GM12891 (cell line): ENCODE measurements around the gene OGFRL1.

ENCODE experiments used
- DNase-seq: peaks from one replicate; pipeline ENCODE4 v3.0.0; 2011; ENCODE audit warnings: low spot score; ENCODE audit not compliant: insufficient read length
- FAIRE-seq: peaks from 2 replicates; lab custom pipeline; 2011; peaks lifted over from hg19 to GRCh38; lab: Jason Lieb, UNC
- PAX5 ChIP-seq: IDR thresholded peaks from 2 replicates; pipeline ENCODE4 v1.6.1; 2011; ENCODE audit warnings: low read length, moderate library complexity, mild to moderate bottlenecking; ENCODE audit not compliant: insufficient read depth, severe bottlenecking
- POLR2A ChIP-seq: IDR thresholded peaks from 2 replicates; pipeline ENCODE4 v1.6.1; 2011; ENCODE audit warnings: low read depth, low read length, control low read depth
- POLR2AphosphoS5 ChIP-seq: IDR thresholded peaks from 2 replicates; pipeline ENCODE4 v1.6.1; 2011; ENCODE audit warnings: low read depth, low read length, control low read depth
- POU2F2 ChIP-seq: IDR thresholded peaks from 2 replicates; pipeline ENCODE4 v1.6.1; 2011; ENCODE audit warnings: low read depth, mild to moderate bottlenecking, control low read depth, low read length, moderate library complexity
- SPI1 ChIP-seq: IDR thresholded peaks from 2 replicates; pipeline ENCODE4 v1.6.1; 2011; ENCODE audit warnings: low read depth, low read length, control low read depth
- TAF1 ChIP-seq: IDR thresholded peaks from 2 replicates; pipeline ENCODE4 v1.6.1; 2011; ENCODE audit warnings: low read depth, low read length, control low read depth

The OGFRL1 gene

GRCh38 chr6:71284785-71285184, 3.8 kb upstream of the OGFRL1 start:
- TF ChIP-seq POLR2A: no peak
- no peak for TF ChIP-seq TAF1
- TF ChIP-seq POLR2AphosphoS5: no peak
- no peak for TF ChIP-seq POU2F2
- no peak for TF ChIP-seq SPI1
- no peak for TF ChIP-seq PAX5
- DNase-seq (no peak), FAIRE-seq (no peak)

GRCh38 chr6:71287038-71287437, 1.6 kb upstream of the OGFRL1 start:
- DNase-seq: no peak
- FAIRE-seq: no peak

GRCh38 chr6:71287926-71288227, 734 bp upstream of the OGFRL1 start:
- DNase-seq (no peak), FAIRE-seq (no peak)
- TF ChIP-seq TAF1: no peak
- no peak for TF ChIP-seq PAX5
- no peak for TF ChIP-seq SPI1
- no peak for TF ChIP-seq POLR2A
- TF ChIP-seq POLR2AphosphoS5: no peak
- no peak for TF ChIP-seq POU2F2

More at GRCh38 chr6:71287038-71287437, 1.6 kb upstream of the OGFRL1 start:
- TF ChIP-seq TAF1 (no peak), POLR2A (no peak), POLR2AphosphoS5 (no peak), PAX5 (no peak), POU2F2 (no peak), SPI1 (no peak)

- peak; percentile 26 for FAIRE-seq
- TF ChIP-seq SPI1 (no peak), PAX5 (no peak), POLR2A (no peak), TAF1 (no peak), POLR2AphosphoS5 (no peak), POU2F2 (no peak)
- DNase-seq: no peak
Observed at GRCh38 chr6:71289039-71289801, 609 bp downstream of the OGFRL1 start.

- FAIRE-seq (no peak), DNase-seq (no peak)
- TF ChIP-seq PAX5: no peak
- TF ChIP-seq POU2F2: no peak
- TF ChIP-seq POLR2A: no peak
- no peak for TF ChIP-seq POLR2AphosphoS5
- no peak for TF ChIP-seq TAF1
- TF ChIP-seq SPI1: no peak
Observed at GRCh38 chr6:71289802-71290175, 1.2 kb downstream of the OGFRL1 start.

- FAIRE-seq (no peak), DNase-seq (no peak)
- TF ChIP-seq TAF1: no peak
- TF ChIP-seq SPI1: no peak
- no peak for TF ChIP-seq POLR2AphosphoS5
- TF ChIP-seq POU2F2: no peak
- no peak for TF ChIP-seq PAX5
Observed at GRCh38 chr6:71290611-71291010, 2.0 kb downstream of the OGFRL1 start.

GRCh38 chr6:71292001-71292400, 3.4 kb downstream of the OGFRL1 start:
- no peak for FAIRE-seq

GRCh38 chr6:71294121-71294523, 5.5 kb downstream of the OGFRL1 start:
- no peak for FAIRE-seq
- no peak for TF ChIP-seq PAX5
- TF ChIP-seq SPI1: no peak
- TF ChIP-seq POLR2AphosphoS5: no peak
- TF ChIP-seq POLR2A: no peak
- no peak for TF ChIP-seq TAF1
- TF ChIP-seq POU2F2: no peak

More at GRCh38 chr6:71292001-71292400, 3.4 kb downstream of the OGFRL1 start:
- DNase-seq: no peak
- TF ChIP-seq SPI1 (no peak), POU2F2 (no peak), TAF1 (no peak), POLR2AphosphoS5 (no peak), POLR2A (no peak), PAX5 (no peak)

GRCh38 chr6:71298459-71298858, 9.8 kb downstream of the OGFRL1 start:
- FAIRE-seq (no peak), DNase-seq (no peak)
- no peak for TF ChIP-seq TAF1

More at GRCh38 chr6:71294121-71294523, 5.5 kb downstream of the OGFRL1 start:
- DNase-seq: no peak
